GM23338 (cell line): ENCODE data around the gene LST1. TPM values are rescaled to one million over a fixed set of nuclear protein-coding genes. Genes with fewer than 3 reads are reported as not detected.

Experiments
- ATAC-seq: fragments of 200-7000 bp; cut with Tn5 transposase; 3 replicates; pipeline ENCODE4 v1.9.1; 2020
- DNase-seq: peaks from one replicate; pipeline ENCODE4 v3.0.0-alpha.2; 2015; ENCODE audit warnings: low spot score
- H2AFZ ChIP-seq: fragments of 200-600 bp; sonication (generic); 2 replicates; pipeline ENCODE4 v1.8.0; 2016; ENCODE audit warnings: antibody characterized with exemption, mild to moderate bottlenecking, moderate library complexity
- H3F3A ChIP-seq: fragments of 200-600 bp; sonication (generic); replicated peaks from 2 replicates; pipeline ENCODE4 v1.8.0; 2017; ENCODE audit warnings: antibody characterized with exemption, mixed run types, low read depth
- H3K27ac ChIP-seq: fragments of 200-600 bp; sonication (generic); 2 replicates; pipeline ENCODE4 v1.6.1; 2016; ENCODE audit warnings: low read depth
- H3K27me3 ChIP-seq: fragments of 200-600 bp; sonication (generic); 2 replicates; pipeline ENCODE4 v1.8.0; 2016; ENCODE audit warnings: mild to moderate bottlenecking, mixed run types, moderate library complexity; ENCODE audit not compliant: insufficient read depth
- H3K36me3 ChIP-seq: fragments of 200-600 bp; sonication (generic); 2 replicates; pipeline ENCODE4 v1.8.0; 2016; ENCODE audit warnings: mild to moderate bottlenecking; ENCODE audit not compliant: insufficient read depth
- H3K4me1 ChIP-seq: fragments of 200-600 bp; sonication (generic); 2 replicates; pipeline ENCODE4 v1.8.0; 2016; ENCODE audit warnings: mild to moderate bottlenecking, moderate library complexity; ENCODE audit not compliant: insufficient read depth
- H3K4me2 ChIP-seq: fragments of 200-600 bp; sonication (generic); 2 replicates; pipeline ENCODE4 v1.7.1; 2017; ENCODE audit warnings: mixed run types
- H3K4me3 ChIP-seq: fragments of 200-600 bp; sonication (generic); 2 replicates; pipeline ENCODE4 v1.6.1; 2016; ENCODE audit warnings: mixed run types
- H3K79me2 ChIP-seq: fragments of 200-600 bp; sonication (generic); replicated peaks from 2 replicates; pipeline ENCODE4 v1.8.0; 2017; ENCODE audit warnings: mild to moderate bottlenecking; ENCODE audit not compliant: insufficient read depth
- H3K9me2 ChIP-seq: fragments of 200-600 bp; sonication (generic); 2 replicates; pipeline ENCODE4 v1.8.0; 2017; ENCODE audit not compliant: insufficient read depth
- H4K20me1 ChIP-seq: fragments of 200-600 bp; sonication (generic); replicated peaks from 2 replicates; pipeline ENCODE4 v1.8.0; 2017; ENCODE audit warnings: mild to moderate bottlenecking; ENCODE audit not compliant: insufficient read depth
- H3K27ac Mint-ChIP-seq: 2 replicates; pipeline ENCODE4 v1.8.0; 2020; ENCODE audit warnings: inconsistent platforms, mild to moderate bottlenecking, moderate library complexity, mixed read lengths
- H3K27me3 Mint-ChIP-seq: 3 replicates; pipeline ENCODE4 v1.8.0; 2022; ENCODE audit warnings: low read depth, mild to moderate bottlenecking, moderate library complexity, mixed read lengths, inconsistent platforms; ENCODE audit not compliant: insufficient read depth, poor library complexity
- H3K36me3 Mint-ChIP-seq: 3 replicates; pipeline ENCODE4 v1.8.0; 2021; ENCODE audit warnings: low read depth, mild to moderate bottlenecking, inconsistent platforms, moderate library complexity, mixed read lengths
- H3K4me1 Mint-ChIP-seq: 3 replicates; pipeline ENCODE4 v1.8.0; 2020; ENCODE audit warnings: mild to moderate bottlenecking, inconsistent platforms, mixed read lengths
- H3K4me3 Mint-ChIP-seq: 3 replicates; pipeline ENCODE4 v1.8.0; 2021; ENCODE audit warnings: moderate library complexity, mild to moderate bottlenecking, inconsistent platforms, mixed read lengths
- H3K9me3 Mint-ChIP-seq: 3 replicates; pipeline ENCODE4 v1.8.0; 2020; ENCODE audit warnings: moderate library complexity, mild to moderate bottlenecking, inconsistent platforms, mixed read lengths
- CREB1 ChIP-seq: fragments of 250-450 bp; sonication (Bioruptor Pico); IDR thresholded peaks from 2 replicates; pipeline ENCODE4 v1.5.0; 2020; ENCODE audit warnings: low read depth, mild to moderate bottlenecking, moderate library complexity
- CTCF ChIP-seq, 2 experiments: fragments of 200-600 bp in 1 of 2; sonication (generic) in 1 of 2; conservative IDR thresholded peaks; 2 replicates each; pipeline versions ENCODE4 v1.5.1 to v1.6.1; 2016 to 2017; ENCODE audit warnings: antibody characterized with exemption in 2 of 2, low read depth in 2 of 2, mild to moderate bottlenecking in 2 of 2, moderate library complexity in 1 of 2
- ETS1 ChIP-seq: IDR thresholded peaks from 2 replicates; pipeline ENCODE4 v1.6.1; 2016; ENCODE audit warnings: antibody characterized with exemption
- EZH2 ChIP-seq: fragments of 200-600 bp; sonication (generic); IDR thresholded peaks from one replicate; pipeline ENCODE4 v1.8.0; 2017; ENCODE audit warnings: antibody characterized with exemption, mild to moderate bottlenecking, low read depth; ENCODE audit not compliant: unreplicated experiment
- EZH2phosphoT487 ChIP-seq: fragments of 200-600 bp; sonication (generic); IDR thresholded peaks from one replicate; pipeline ENCODE4 v1.8.1; 2018; ENCODE audit warnings: antibody characterized with exemption; ENCODE audit not compliant: unreplicated experiment
- JUNB ChIP-seq: IDR thresholded peaks from one replicate; pipeline ENCODE4 v1.6.1; 2016; ENCODE audit warnings: antibody characterized with exemption; ENCODE audit not compliant: unreplicated experiment
- NANOG ChIP-seq: IDR thresholded peaks from 2 replicates; pipeline ENCODE4 v1.6.1; 2016; ENCODE audit warnings: antibody characterized with exemption, borderline replicate concordance
- POLR2AphosphoS5 ChIP-seq: IDR thresholded peaks from 2 replicates; pipeline ENCODE4 v1.6.1; 2016; ENCODE audit warnings: antibody characterized with exemption, low read depth
- REST ChIP-seq: IDR thresholded peaks from one replicate; pipeline ENCODE4 v1.6.1; 2018; ENCODE audit warnings: antibody characterized with exemption; ENCODE audit not compliant: unreplicated experiment
- STAT1 ChIP-seq: IDR thresholded peaks from one replicate; pipeline ENCODE4 v1.6.1; 2016; ENCODE audit warnings: antibody characterized with exemption; ENCODE audit not compliant: unreplicated experiment
- ZNF331 ChIP-seq: fragments of 250-450 bp; sonication (Bioruptor Pico); IDR thresholded peaks from 2 replicates; pipeline ENCODE4 v1.5.0; 2020; ENCODE audit warnings: low read depth, mild to moderate bottlenecking, moderate library complexity
- polyA plus RNA-seq: library from polyadenylated mRNA; unstranded; fragments of >200 nt; fragmentation: Nextera tagmentation; extraction: Ambion mirVana; gene quantifications from 2 replicates; pipeline ENCODE4 v1.2.1, GENCODE V29; 2016
- total RNA-seq: library from RNA; depleted of rRNA; stranded (reverse); fragments of >200 nt; shearing (Covaris generic); gene quantifications from 2 replicates; pipeline ENCODE4 v1.2.3, GENCODE V29; 2014

The LST1 gene
- total and polyA plus RNA-seq, 2 experiments from 2014 or later, result 0.37 TPM; not detected in 1

GRCh38 chr6:31624070-31624469 is 38.0 kb downstream of the LST1 start (continued):
- TF ChIP-seq CREB1 (CRISPR knock-in tag) (no peak), EZH2 (no peak), REST (no peak), STAT1 (no peak), NANOG (no peak)

- peaks cover 85% of the 10 kb centered on the region for H3K36me3 ChIP-seq
- TF ChIP-seq ETS1, result no peak
- no peak for TF ChIP-seq CTCF (conservative IDR thresholded peaks at IDR 0.05; ENCODE audit: low read depth in 2 of 2)
- TF ChIP-seq CREB1 (CRISPR knock-in tag), result no peak
- TF ChIP-seq POLR2AphosphoS5, result no peak
- TF ChIP-seq JUNB, result no peak
- TF ChIP-seq EZH2phosphoT487, result no peak
- TF ChIP-seq NANOG, result no peak
- no peak for TF ChIP-seq REST
- no peak for TF ChIP-seq STAT1
- TF ChIP-seq ZNF331 (CRISPR knock-in tag), result no peak
Measured at GRCh38 chr6:31626952-31627351, 40.9 kb downstream of the LST1 start.

More at GRCh38 chr6:31626952-31627351, 40.9 kb downstream of the LST1 start:
- Histone ChIP-seq H3K4me3 (no peak overlapping the region), H3K79me2 (peaks cover 69% of the 10 kb centered on the region), H3K27ac (no peak overlapping the region), H3K4me2 (no peak overlapping the region), H3K27me3 (no peaks in the 10 kb centered on the region), H3K4me1 (peaks cover 10% of the 10 kb centered on the region), H4K20me1 (peaks cover 61% of the 10 kb centered on the region), H3F3A (peaks cover 52% of the 10 kb centered on the region), H2AFZ (no peak overlapping the region), H3K9me2 (no peaks in the 10 kb centered on the region)
- DNase-seq (no peak), ATAC-seq (no peak)
- Mint-ChIP-seq H3K27ac (no peak overlapping the region), H3K4me1 (peaks cover 9% of the 10 kb centered on the region), H3K27me3 (peaks cover 13% of the 10 kb centered on the region), H3K4me3 (no peak overlapping the region; the same call in 2 of the 3 replicates), H3K9me3 (no peaks in the 10 kb centered on the region; the same call in 2 of the 3 replicates), H3K36me3 (peaks cover 99% of the 10 kb centered on the region)
